ENCODE measurements around the gene ACAD9. TPM values are rescaled to one million over a fixed set of nuclear protein-coding genes. Genes with fewer than 3 reads are reported as not detected.

The ACAD9 gene
- total and polyA plus RNA-seq, 9 of the 15 experiments (the other 6 are each of a cell fraction or from before 2014, with no cell fraction given): 10.2 to 32.6 (median 22.8) TPM

- 87% methylated on average over 9 of the region's 11 CpGs for WGBS (ENCODE audit: insufficient coverage, low coverage, missing lambda C conversion rate)
- Histone ChIP-seq H3K27ac (ENCODE audit: extremely low read depth, low read depth, low read length) (peak overlapping the region; percentile 68; the same call in 1 of the 3 replicates), H3K4me3 (no peak overlapping the region), H3K79me2 (ENCODE audit: control insufficient read depth, insufficient read depth, low read length) (no peaks in the 10 kb centered on the region), H3K9ac (ENCODE audit: insufficient read depth in 1 of 2, low read depth in 2 of 2, low read length in 2 of 2) (no peak overlapping the region; a peak in 1 of 4 replicates), H3K9me1 (ENCODE audit: control insufficient read depth, insufficient read depth, low read length) (no peaks in the 10 kb centered on the region), H2AFZ (ENCODE audit: low read depth, low read length) (no peak overlapping the region), H4K20me1 (replicated peaks; ENCODE audit: control insufficient read depth, insufficient read depth, low read length) (no peaks in the 10 kb centered on the region), H3K36me3 (ENCODE audit: control insufficient read depth, insufficient read depth, low read length) (peaks cover 73% of the 10 kb centered on the region; the same call in 2 of the 3 replicates), H3K9me3 (replicated peaks; ENCODE audit: control insufficient read depth, insufficient read depth, low read depth, low read length) (no peaks in the 10 kb centered on the region), H3K4me2 (ENCODE audit: insufficient read depth, low read length) (no peak overlapping the region), H3K4me1 (replicated peaks in 1 of 2; ENCODE audit: control insufficient read depth in 2 of 2, insufficient read depth in 2 of 2, low read length in 2 of 2) (peaks cover 0 to 8% of the 10 kb centered on the region in 2 experiments; a peak in 3 of 5 replicates), H3K27me3 (ENCODE audit: control insufficient read depth in 2 of 2, insufficient read depth in 2 of 2, low read length in 2 of 2) (no peaks in the 10 kb centered on the region)
- CTCF ChIA-PET (ENCODE audit: low intra/inter-chr PET ratio): no interaction called here
- in situ Hi-C loops (cut with MboI) (no loop called here), intact Hi-C loops (cut with micrococcal nuclease) (no loop called here)
- no peak for FAIRE-seq
- peak in 1 of 4 experiments; percentile 20 for DNase-seq (ENCODE audit: extremely low read depth in 1 of 4, low spot score in 3 of 4)
- POLR2A ChIA-PET: interaction anchor here (0.6 to 0.7 kb wide), 2 partner anchors 493 to 925 kb away, joined by 3 to 4 read pairs; no protein-coding TSS in a partner anchor
- ATAC-seq: peak; percentile 97
- BruUV-seq (replicated peaks): no TSS peak
- TF ChIP-seq C11orf30 (IDR thresholded peaks at IDR 0.05; ENCODE audit: low read depth) (no peak), HOXB6 (CRISPR knock-in tag; IDR thresholded peaks at IDR 0.05; ENCODE audit: borderline replicate concordance) (no peak), ZNF512 (tag; IDR thresholded peaks at IDR 0.05) (no peak), FUS (optimal IDR thresholded peaks at IDR 0.05; ENCODE audit: low read depth, low read length) (no peak), AFF4 (CRISPR knock-in tag; IDR thresholded peaks at IDR 0.05) (no peak), ZNF41 (CRISPR knock-in tag; conservative IDR thresholded peaks at IDR 0.05) (0 out of 2 replicates have a peak, but pooled peaks have one; percentile 23), ZNF589 (CRISPR knock-in tag; IDR thresholded peaks at IDR 0.05; ENCODE audit: low read depth) (peak; percentile 86), CTBP1 (IDR thresholded peaks at IDR 0.05; ENCODE audit: borderline replicate concordance) (peak; percentile 44; the same call in 1 of the 2 replicates), CTCF (IDR thresholded peaks at IDR 0.05 in 2 of 3, conservative IDR thresholded peaks at IDR 0.05 in 1 of 3; ENCODE audit: insufficient read depth in 2 of 3, low read depth in 1 of 3, low read length in 3 of 3) (no peak), HMGXB4 (CRISPR knock-in tag; IDR thresholded peaks at IDR 0.05) (no peak), ZNF584 (CRISPR knock-in tag; IDR thresholded peaks at IDR 0.05; ENCODE audit: low read depth) (peak; percentile 94)
These were observed 16.6 kb downstream of the ACAD9 start for GRCh38 chr3:128895843-128896697.
